K562 (cell line): Measurements from ENCODE around the gene SCG3. TPM values are rescaled to one million over a fixed set of nuclear protein-coding genes. Genes with fewer than 3 reads are reported as not detected.

Experiments used
- CAMTA2 ChIP-seq: fragments of 250-450 bp; sonication (Bioruptor Pico); conservative IDR thresholded peaks from 2 replicates; pipeline ENCODE4 v1.5.1; 2022
- CBX3 ChIP-seq, 2 experiments: IDR thresholded peaks; 1 replicate in 1 of 2; 2 replicates in 1 of 2; pipeline ENCODE4 v1.6.1; 2012; ENCODE audit warnings: inconsistent platforms in 2 of 2, low read length in 2 of 2, borderline replicate concordance in 1 of 2, control low read depth in 1 of 2
- CXXC5 ChIP-seq: fragments of 250-450 bp; sonication (Bioruptor Pico); IDR thresholded peaks from 2 replicates; pipeline ENCODE4 v1.8.0; 2022; ENCODE audit warnings: inconsistent platforms, mild to moderate bottlenecking, moderate library complexity
- DDX20 ChIP-seq: fragments of 450-650 bp; IDR thresholded peaks from 2 replicates; pipeline ENCODE4 v1.6.1; 2016; ENCODE audit warnings: missing genetic modification characterization, low read depth, mild to moderate bottlenecking, missing compliant biosample characterization, moderate library complexity
- LEF1 ChIP-seq: fragments of 450-650 bp; IDR thresholded peaks from 2 replicates; pipeline ENCODE4 v1.6.1; 2016; ENCODE audit warnings: mild to moderate bottlenecking
- MBD2 ChIP-seq: sonication (generic); IDR thresholded peaks from 2 replicates; pipeline ENCODE4 v1.6.1; 2016; ENCODE audit warnings: low read depth, borderline replicate concordance
- NFE2 ChIP-seq: IDR thresholded peaks from 2 replicates; pipeline ENCODE4 v1.6.1; 2014; ENCODE audit warnings: antibody characterized with exemption, low read depth
- ZNF644 ChIP-seq: fragments of 200-800 bp; sonication (Bioruptor generic); IDR thresholded peaks from 2 replicates; pipeline ENCODE4 v1.6.1; 2016; ENCODE audit warnings: low read depth, missing genetic modification characterization, missing compliant biosample characterization
- ZNF707 ChIP-seq: fragments of 250-450 bp; sonication (Bioruptor Pico); conservative IDR thresholded peaks from 2 replicates; pipeline ENCODE4 v1.8.0; 2022; ENCODE audit warnings: inconsistent platforms, mild to moderate bottlenecking, moderate library complexity
- ZNF77 ChIP-seq: fragments of 250-450 bp; sonication (Bioruptor Pico); IDR thresholded peaks from 2 replicates; pipeline ENCODE4 v1.5.0; 2020
- polyA plus RNA-seq, 8 experiments: library from polyadenylated mRNA; depleted of rRNA in 4 of 8; stranded (reverse) in 5 of 8; unstranded in 3 of 8; fragments of >200 nt; fragmentation: Nextera tagmentation in 2 of 8; fragmentation: Illumina TruSeq in 1 of 8; extraction: Ambion mirVana in 2 of 8; extraction: Trizol in 1 of 8; gene quantifications; 2 replicates each; pipeline versions ENCODE4 v1.2.1 to v1.2.3, GENCODE V29; 2011 to 2014; ENCODE audit warnings: inconsistent platforms in 1 of 8, missing spikeins in 1 of 8
- total RNA-seq, 7 experiments: library from RNA; depleted of rRNA in 6 of 7; stranded (reverse); fragments of >200 nt in 6 of 7; fragmentation: Illumina TruSeq in 2 of 7; extraction: Trizol in 2 of 7; gene quantifications; 2 replicates each; pipeline versions ENCODE4 v1.2.1 to v1.2.3, GENCODE V29; 2011 to 2021; ENCODE audit warnings: low replicate concordance in 1 of 7
- TF ChIP-seq, protein P1 (sequence below): fragments of 450-650 bp; IDR thresholded peaks from 2 replicates; pipeline ENCODE4 v1.6.1; 2017; ENCODE audit warnings: antibody characterized with exemption
- TF ChIP-seq, protein P2 (sequence below): fragments of 450-650 bp; IDR thresholded peaks from 2 replicates; pipeline ENCODE4 v1.6.1; 2018; ENCODE audit warnings: mild to moderate bottlenecking, low read depth; ENCODE audit not compliant: partially characterized antibody
- TF ChIP-seq, protein P3 (sequence below), 2 experiments: fragments of 450-650 bp; IDR thresholded peaks; 2 replicates each; pipeline ENCODE4 v1.6.1; 2016; ENCODE audit warnings: mild to moderate bottlenecking in 2 of 2, borderline replicate concordance in 1 of 2, low read depth in 1 of 2, moderate library complexity in 1 of 2

Gene SCG3
- total and polyA plus RNA-seq, 9 of the 15 experiments (the other 6 are each of a cell fraction or from before 2014, with no cell fraction given), result 13.0 to 43.8 (median 21.0) TPM

DNA sequence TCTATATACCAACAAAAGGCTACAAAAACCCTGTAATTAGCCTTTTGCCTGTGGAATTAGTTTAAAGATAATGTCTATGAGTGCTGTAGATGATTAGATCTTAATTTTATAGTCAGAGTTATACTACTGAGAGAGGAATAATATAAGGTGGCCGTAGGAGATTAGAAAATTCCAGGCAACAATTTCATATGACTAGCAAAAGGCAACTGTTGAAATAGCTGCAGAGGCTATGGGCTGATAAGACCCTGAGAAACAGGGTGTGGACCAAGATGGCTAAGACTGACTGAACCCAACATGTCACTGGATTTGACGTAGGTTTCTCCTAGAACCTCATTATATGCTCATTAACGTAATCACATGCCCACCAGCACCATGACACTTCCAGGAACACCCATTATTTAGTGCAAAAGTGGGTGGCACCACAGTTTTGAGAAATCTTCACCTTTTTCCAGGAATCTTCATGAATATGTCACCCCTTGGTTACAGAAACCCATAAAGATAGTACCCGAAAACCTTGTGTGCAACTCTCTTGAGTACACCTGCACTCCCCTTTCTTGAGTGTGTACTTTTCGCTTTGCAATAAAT, 29.1 kb upstream of the SCG3 start (continued):
- TF ChIP-seq, protein P1, sequence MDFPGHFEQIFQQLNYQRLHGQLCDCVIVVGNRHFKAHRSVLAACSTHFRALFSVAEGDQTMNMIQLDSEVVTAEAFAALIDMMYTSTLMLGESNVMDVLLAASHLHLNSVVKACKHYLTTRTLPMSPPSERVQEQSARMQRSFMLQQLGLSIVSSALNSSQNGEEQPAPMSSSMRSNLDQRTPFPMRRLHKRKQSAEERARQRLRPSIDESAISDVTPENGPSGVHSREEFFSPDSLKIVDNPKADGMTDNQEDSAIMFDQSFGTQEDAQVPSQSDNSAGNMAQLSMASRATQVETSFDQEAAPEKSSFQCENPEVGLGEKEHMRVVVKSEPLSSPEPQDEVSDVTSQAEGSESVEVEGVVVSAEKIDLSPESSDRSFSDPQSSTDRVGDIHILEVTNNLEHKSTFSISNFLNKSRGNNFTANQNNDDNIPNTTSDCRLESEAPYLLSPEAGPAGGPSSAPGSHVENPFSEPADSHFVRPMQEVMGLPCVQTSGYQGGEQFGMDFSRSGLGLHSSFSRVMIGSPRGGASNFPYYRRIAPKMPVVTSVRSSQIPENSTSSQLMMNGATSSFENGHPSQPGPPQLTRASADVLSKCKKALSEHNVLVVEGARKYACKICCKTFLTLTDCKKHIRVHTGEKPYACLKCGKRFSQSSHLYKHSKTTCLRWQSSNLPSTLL, result no peak
- TF ChIP-seq, protein P2, sequence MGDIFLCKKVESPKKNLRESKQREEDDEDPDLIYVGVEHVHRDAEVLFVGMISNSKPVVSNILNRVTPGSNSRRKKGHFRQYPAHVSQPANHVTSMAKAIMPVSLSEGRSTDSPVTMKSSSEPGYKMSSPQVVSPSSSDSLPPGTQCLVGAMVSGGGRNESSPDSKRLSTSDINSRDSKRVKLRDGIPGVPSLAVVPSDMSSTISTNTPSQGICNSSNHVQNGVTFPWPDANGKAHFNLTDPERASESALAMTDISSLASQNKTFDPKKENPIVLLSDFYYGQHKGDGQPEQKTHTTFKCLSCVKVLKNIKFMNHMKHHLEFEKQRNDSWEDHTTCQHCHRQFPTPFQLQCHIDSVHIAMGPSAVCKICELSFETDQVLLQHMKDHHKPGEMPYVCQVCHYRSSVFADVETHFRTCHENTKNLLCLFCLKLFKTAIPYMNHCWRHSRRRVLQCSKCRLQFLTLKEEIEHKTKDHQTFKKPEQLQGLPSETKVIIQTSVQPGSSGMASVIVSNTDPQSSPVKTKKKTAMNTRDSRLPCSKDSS, result no peak
- TF ChIP-seq LEF1 (peak; percentile 66; the same call in 1 of the 2 replicates), CAMTA2 (CRISPR knock-in tag) (no peak), NFE2 (0 out of 2 replicates have a peak, but pooled peaks have one; percentile 40), ZNF77 (no peak), DDX20 (no peak), ZNF707 (no peak), CXXC5 (CRISPR knock-in tag) (peak; percentile 72; the same call in 1 of the 2 replicates), CBX3 (IDR thresholded peaks at IDR 0.05; ENCODE audit: borderline replicate concordance in 1 of 2, low read length in 2 of 2) (peak in 1 of 2 experiments; percentile 52; a peak in 1 of 3 replicates), ZNF644 (peak; percentile 50; the same call in 1 of the 2 replicates), MBD2 (0 out of 2 replicates have a peak, but pooled peaks have one; percentile 29)
- TF ChIP-seq, protein P3, sequence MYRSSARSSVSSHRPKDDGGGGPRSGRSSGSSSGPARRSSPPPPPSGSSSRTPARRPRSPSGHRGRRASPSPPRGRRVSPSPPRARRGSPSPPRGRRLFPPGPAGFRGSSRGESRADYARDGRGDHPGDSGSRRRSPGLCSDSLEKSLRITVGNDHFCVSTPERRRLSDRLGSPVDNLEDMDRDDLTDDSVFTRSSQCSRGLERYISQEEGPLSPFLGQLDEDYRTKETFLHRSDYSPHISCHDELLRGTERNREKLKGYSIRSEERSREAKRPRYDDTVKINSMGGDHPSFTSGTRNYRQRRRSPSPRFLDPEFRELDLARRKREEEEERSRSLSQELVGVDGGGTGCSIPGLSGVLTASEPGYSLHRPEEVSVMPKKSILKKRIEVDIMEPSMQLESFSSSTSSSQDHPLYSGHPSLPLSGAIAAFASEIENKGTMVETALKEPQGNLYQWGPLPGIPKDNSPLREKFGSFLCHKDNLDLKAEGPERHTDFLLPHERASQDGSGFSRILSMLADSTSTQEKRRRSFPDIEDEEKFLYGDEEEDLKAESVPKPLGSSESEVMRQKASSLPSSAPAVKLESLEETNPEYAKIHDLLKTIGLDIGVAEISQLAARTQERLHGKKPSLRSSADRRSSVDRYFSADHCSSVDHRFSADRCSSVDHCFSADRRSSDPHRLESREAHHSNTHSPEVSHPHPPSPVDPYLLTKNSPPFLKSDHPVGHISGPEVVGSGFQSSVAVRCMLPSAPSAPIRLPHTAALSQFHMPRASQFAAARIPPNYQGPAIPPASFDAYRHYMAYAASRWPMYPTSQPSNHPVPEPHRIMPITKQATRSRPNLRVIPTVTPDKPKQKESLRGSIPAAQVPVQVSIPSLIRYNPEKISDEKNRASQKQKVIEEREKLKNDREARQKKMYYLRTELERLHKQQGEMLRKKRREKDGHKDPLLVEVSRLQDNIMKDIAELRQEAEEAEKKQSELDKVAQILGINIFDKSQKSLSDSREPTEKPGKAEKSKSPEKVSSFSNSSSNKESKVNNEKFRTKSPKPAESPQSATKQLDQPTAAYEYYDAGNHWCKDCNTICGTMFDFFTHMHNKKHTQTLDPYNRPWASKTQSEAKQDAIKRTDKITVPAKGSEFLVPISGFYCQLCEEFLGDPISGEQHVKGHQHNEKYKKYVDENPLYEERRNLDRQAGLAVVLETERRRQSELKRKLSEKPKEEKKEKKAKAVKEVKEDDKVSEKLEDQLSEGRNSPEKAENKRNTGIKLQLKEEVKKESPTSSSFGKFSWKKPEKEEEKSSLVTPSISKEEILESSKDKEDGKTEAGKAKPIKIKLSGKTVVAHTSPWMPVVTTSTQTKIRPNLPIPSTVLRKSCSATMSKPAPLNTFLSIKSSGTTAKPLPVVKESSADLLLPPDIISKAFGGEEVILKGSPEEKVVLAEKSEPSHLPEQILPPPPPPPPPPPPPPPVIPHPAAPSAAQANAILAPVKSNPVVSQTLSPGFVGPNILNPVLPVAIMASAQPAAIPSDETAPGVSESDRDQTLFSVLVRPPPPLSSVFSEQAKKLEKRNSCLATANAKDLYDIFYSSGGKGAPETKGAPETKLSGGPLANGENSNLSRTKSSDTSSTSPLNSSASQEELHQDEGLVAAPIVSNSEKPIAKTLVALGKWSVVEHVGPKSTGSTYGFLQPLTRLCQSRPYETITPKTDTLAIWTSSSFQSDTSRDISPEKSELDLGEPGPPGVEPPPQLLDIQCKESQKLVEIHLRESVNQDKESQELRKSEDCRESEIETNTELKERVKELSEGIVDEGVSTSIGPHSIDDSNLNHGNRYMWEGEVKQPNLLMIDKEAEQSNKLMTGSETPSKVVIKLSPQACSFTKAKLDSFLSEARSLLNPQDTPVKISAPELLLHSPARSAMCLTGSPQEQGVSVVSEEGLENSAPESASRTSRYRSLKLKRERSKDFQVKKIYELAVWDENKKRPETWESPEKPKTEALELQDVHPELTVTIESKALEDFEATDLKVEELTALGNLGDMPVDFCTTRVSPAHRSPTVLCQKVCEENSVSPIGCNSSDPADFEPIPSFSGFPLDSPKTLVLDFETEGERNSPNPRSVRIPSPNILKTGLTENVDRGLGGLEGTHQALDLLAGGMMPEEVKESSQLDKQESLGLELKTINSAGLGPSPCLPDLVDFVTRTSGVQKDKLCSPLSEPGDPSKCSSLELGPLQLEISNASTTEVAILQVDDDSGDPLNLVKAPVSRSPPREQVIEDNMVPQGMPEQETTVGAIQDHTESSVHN (IDR thresholded peaks at IDR 0.05; ENCODE audit: borderline replicate concordance in 1 of 2, low read depth in 1 of 2), result no peak
